Measurements from ENCODE around the gene COPS8. TPM values are rescaled to one million over a fixed set of nuclear protein-coding genes. Genes with fewer than 3 reads are reported as not detected.

COPS8 gene
- total RNA-seq, 2 donors from 2014 or later = 106 to 162 TPM

GRCh38 chr2:237044281-237044680 lies 41.4 kb upstream of the COPS8 start:
- no peak for TF ChIP-seq CTCF (IDR thresholded peaks at IDR 0.05)

GRCh38 chr2:237045449-237045848 lies 40.2 kb upstream of the COPS8 start:
- no peaks in the 10 kb centered on the region for H3K4me1 ChIP-seq
- H3K36me3 ChIP-seq = no peaks in the 10 kb centered on the region
- H3K27ac ChIP-seq = no peak overlapping the region
- H3K9me3 ChIP-seq = peaks cover 0 to 21% of the 10 kb centered on the region in 2 donors
- no peak for DNase-seq (ENCODE audit: low spot score)
- H3K27me3 ChIP-seq = no peaks in the 10 kb centered on the region
- H3K4me3 ChIP-seq = no peak overlapping the region
- TF ChIP-seq CTCF (IDR thresholded peaks at IDR 0.05) = no peak

More at GRCh38 chr2:237044281-237044680, 41.4 kb upstream of the COPS8 start:
- Histone ChIP-seq H3K9me3 (peaks cover 0 to 14% of the 10 kb centered on the region in 2 donors), H3K4me3 (no peak overlapping the region), H3K27ac (no peak overlapping the region), H3K27me3 (no peaks in the 10 kb centered on the region), H3K36me3 (no peaks in the 10 kb centered on the region), H3K4me1 (no peaks in the 10 kb centered on the region)
- DNase-seq (ENCODE audit: low spot score) = no peak

- TF ChIP-seq CTCF (IDR thresholded peaks at IDR 0.05) = no peak
- Histone ChIP-seq H3K27ac (no peak overlapping the region), H3K9me3 (peaks cover 0 to 21% of the 10 kb centered on the region in 2 donors)
Measured at GRCh38 chr2:237048595-237048994, 37.1 kb upstream of the COPS8 start.

GRCh38 chr2:237051861-237052260 lies 33.8 kb upstream of the COPS8 start:
- Histone ChIP-seq H3K9me3 (peaks cover 0 to 21% of the 10 kb centered on the region in 2 donors), H3K4me3 (no peak overlapping the region), H3K27ac (no peak overlapping the region), H3K4me1 (no peaks in the 10 kb centered on the region), H3K27me3 (no peaks in the 10 kb centered on the region), H3K36me3 (no peaks in the 10 kb centered on the region)
- no peak for DNase-seq (ENCODE audit: low spot score)
- no peak for TF ChIP-seq CTCF (IDR thresholded peaks at IDR 0.05)

More at GRCh38 chr2:237048595-237048994, 37.1 kb upstream of the COPS8 start:
- Histone ChIP-seq H3K4me1 (no peaks in the 10 kb centered on the region), H3K4me3 (no peak overlapping the region), H3K27me3 (no peaks in the 10 kb centered on the region), H3K36me3 (no peaks in the 10 kb centered on the region)
- no peak for DNase-seq (ENCODE audit: low spot score)

- Histone ChIP-seq H3K4me1 (no peaks in the 10 kb centered on the region), H3K9me3 (peaks cover 0 to 19% of the 10 kb centered on the region in 2 donors), H3K27ac (no peak overlapping the region), H3K4me3 (no peak overlapping the region), H3K27me3 (no peaks in the 10 kb centered on the region), H3K36me3 (no peaks in the 10 kb centered on the region)
- no peak for DNase-seq (ENCODE audit: low spot score)
- no peak for TF ChIP-seq CTCF (IDR thresholded peaks at IDR 0.05)
Measured at GRCh38 chr2:237053066-237053465, 32.6 kb upstream of the COPS8 start.

- no peak overlapping the region for H3K27ac ChIP-seq
- no peaks in the 10 kb centered on the region for H3K27me3 ChIP-seq
- DNase-seq (ENCODE audit: low spot score) = no peak
- H3K9me3 ChIP-seq = no peaks in the 10 kb centered on the region
- no peak overlapping the region for H3K4me3 ChIP-seq
- no peak for TF ChIP-seq CTCF (IDR thresholded peaks at IDR 0.05)
- H3K36me3 ChIP-seq = no peaks in the 10 kb centered on the region
- peaks cover 0 to 3% of the 10 kb centered on the region in 2 donors for H3K4me1 ChIP-seq
Measured at GRCh38 chr2:237055386-237056100, 30.1 kb upstream of the COPS8 start.

Data from right atrium auricular region (tissue), 2 donors.